AG20443 (cell line): Measurements from ENCODE around the gene MARCO.
"Not testable (repeated sequence)": the region's sequence is repeated elsewhere in the genome, so short reads cannot be mapped to it uniquely, and the experiment has no call there.

Experiments
- DNase-seq: peaks from one replicate; pipeline ENCODE4 v3.0.0; 2012; ENCODE audit warnings: low spot score, mixed read lengths

Gene MARCO

DNA sequence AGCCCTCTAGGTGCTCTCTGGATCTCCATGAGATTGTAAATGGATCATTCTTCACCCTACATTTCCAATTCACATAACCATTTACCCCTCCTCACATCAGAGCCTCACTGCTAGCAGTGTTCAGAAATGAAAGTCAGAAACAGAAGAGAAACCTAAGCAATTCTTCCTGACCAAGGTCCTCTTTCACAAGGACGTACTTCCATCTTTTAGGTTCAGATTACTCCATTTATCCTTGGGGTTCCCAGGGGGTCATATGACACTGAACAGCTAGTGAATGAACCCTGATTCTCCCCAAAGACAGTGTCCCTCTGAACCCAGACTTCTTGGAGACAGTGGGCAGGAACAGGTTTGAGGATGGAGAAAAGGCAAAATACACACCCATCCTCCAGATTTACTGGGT lies 12.9 kb upstream of the MARCO start:
- DNase-seq: no peak

- DNase-seq: no peak
Measured at GRCh38 chr2:118932949-118933348, 9.0 kb upstream of the MARCO start.

GRCh38 chr2:118936306-118936705 lies 5.7 kb upstream of the MARCO start:
- DNase-seq: no peak

- DNase-seq: no peak
Measured at GRCh38 chr2:118936936-118937335, 5.1 kb upstream of the MARCO start.

- no peak for DNase-seq
Measured at GRCh38 chr2:118937817-118938216, 4.2 kb upstream of the MARCO start.

DNA sequence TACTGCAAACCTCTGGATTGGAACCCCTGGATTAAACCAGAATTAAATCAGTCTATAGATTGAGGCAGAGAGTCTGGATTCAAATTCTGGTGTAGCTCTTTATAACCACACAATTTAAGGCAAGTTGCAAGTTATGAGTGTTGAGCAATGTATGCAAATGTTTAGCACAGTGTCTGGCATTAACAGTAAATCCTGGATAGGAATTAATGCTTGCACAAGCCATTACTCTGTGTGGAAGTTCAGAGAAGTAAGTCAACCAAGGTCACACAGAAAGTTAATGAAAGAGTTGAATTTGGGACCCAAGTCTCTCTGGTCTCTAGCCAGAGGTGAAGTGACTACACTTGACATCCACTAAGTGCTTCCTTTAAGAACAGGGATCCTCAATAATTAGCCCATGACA lies 2.0 kb upstream of the MARCO start:
- no peak for DNase-seq

GRCh38 chr2:118940486-118941120 lies 1.4 kb upstream of the MARCO start:
- no peak for DNase-seq

- no peak for DNase-seq
Measured at GRCh38 chr2:118943286-118943685, 1.3 kb downstream of the MARCO start.

DNA sequence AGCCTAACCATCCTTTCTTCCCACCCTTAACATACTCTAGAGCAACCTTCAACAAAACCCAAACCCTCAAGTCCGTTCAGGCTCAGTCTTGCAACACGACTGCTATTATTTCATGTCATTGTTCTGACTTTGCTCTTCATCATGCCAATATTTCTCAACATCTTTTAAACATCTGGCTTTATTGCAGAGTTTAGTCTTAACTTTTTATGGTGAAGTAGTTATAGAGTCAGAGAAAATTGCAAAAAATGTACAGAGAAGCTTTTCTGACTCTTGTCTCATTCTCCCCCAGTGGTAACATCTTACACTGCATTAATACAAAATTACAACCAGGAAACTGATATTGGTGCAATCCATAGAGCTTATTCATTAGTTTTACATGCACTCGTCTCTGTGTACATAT lies 3.9 kb downstream of the MARCO start:
- DNase-seq: no peak

DNA sequence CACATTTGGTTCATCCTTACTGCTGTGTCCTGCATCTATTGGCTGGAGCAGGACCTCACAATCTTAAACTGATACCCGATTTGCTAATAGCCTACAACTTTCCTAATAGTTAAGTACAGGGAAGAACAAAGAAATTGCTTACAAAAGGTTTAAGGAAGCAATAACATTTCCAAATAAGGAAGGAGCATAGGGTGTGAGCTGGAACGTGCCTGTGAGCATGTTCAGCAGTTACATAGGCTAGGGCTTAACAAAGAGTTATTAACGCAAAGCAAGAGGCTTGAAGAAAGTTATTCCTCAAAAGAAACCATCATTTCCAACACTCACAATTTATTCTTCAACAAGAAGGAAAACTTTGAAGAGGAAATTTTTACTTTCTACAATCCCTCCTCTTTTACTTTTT lies 6.3 kb downstream of the MARCO start:
- DNase-seq: not testable (repeated sequence)

- DNase-seq: no peak
Measured at GRCh38 chr2:118954297-118955060, 12.5 kb downstream of the MARCO start.

DNA sequence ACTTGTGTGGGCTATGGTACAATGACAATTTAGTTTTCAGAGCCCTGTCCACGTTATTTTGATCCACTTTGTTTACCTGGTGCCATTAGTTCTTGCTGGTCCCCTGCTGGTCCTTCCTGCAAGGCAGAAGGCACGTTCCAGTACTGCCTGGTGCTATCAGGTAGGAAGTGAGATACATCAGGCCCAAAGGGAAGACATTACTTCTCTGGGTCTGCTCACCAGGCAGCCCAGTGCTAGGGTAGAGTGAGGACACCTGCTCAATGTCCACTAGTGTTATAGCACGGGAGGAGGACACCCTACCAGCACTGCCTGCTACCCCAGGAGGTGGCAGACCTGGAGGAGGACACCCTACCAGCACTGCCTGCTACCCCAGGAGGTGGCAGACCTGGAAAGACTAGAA lies 23.7 kb downstream of the MARCO start:
- DNase-seq: no peak

DNA sequence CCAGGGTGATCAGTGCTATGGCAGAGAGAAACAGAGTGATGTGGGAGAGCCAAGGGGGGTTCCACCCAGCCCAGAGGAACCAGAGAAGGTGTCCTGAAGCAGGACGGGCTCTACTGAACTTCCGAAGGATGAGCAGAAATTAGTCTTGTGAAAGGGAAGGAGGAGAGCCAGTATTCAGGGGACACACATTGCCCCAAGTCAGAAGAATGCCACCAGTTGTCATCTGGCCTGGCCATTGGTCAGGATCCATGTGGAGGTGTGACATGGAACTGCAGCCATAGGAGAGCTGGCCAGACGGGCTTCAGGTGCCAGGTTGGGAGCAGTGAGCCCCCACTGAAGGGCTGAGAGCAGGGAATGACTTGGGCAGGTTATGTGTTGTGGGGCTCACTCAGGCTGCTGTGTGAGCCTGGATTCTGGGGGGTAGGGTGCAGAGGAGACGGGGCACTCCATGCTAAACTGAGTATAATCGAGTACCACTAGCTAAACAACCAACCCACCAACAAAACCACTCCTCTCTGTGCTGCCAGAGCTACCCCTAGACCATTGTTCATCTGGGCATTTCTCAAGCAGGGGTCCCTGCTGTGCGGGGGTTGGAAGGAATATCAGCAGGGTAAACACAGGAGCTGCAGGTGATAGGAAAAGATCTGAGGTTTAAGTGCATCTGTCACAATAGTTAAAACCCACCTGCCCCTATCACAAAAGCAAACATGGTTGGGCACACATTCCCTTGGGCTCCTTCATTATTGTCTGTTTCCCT lies 25.3 kb downstream of the MARCO start:
- DNase-seq: no peak

DNA sequence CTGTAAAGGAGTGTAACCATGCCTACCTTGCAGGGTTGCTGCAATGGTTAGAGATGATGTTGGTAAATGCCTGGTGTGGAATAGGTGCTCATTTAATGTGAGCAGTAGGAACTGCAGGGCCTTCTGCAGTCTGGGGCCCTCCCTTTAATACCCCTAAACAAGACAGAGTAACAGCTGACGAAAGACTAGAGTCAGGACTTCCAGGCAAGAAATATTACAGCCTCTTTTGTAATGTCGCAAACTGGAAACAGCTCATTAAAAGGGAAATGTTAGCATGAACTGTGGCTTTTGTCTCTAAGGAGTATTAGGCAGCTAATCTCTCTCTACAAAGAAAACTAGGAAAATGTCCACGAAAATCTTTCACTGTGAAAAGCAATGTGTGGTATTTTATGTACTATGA lies 26.0 kb downstream of the MARCO start:
- DNase-seq: no peak

DNA sequence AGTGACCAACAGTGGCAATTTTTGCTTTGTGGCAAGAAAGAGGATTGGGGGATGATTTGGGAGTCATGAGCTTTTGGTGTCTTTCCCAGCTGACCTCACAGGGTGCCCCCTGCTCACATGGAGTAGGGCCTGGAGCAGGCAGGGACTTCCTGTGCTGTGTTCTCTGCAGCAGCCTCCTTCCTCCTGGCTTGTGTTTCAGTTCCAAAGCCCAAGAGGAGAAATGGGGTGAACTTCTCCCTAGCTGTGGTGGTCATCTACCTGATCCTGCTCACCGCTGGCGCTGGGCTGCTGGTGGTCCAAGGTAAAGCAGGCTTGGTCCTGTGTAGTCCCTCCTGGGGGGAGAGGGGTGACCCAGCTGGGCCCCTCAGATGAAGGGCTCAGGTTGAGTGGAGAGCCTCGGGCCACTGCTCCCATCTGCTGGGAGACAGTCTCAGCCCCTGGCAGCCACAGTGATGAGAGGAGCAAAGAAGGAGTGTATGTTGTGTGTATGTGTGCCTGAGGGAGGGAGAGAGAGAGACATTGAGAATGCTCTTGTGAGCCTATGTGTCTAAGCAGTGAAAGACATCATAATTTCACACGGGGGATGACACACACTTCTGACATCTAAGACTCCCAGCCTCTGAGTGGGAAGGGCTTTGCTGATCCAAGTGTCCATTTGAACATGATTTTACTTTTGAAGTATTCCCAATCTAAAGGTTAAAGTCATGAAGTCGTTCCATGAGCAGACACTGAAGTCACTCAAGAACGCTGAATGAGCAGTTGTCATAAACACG lies 27.2 kb downstream of the MARCO start:
- DNase-seq: no peak

- peak; percentile 7 for DNase-seq
Measured at GRCh38 chr2:118969734-118970395, 27.9 kb downstream of the MARCO start.

DNA sequence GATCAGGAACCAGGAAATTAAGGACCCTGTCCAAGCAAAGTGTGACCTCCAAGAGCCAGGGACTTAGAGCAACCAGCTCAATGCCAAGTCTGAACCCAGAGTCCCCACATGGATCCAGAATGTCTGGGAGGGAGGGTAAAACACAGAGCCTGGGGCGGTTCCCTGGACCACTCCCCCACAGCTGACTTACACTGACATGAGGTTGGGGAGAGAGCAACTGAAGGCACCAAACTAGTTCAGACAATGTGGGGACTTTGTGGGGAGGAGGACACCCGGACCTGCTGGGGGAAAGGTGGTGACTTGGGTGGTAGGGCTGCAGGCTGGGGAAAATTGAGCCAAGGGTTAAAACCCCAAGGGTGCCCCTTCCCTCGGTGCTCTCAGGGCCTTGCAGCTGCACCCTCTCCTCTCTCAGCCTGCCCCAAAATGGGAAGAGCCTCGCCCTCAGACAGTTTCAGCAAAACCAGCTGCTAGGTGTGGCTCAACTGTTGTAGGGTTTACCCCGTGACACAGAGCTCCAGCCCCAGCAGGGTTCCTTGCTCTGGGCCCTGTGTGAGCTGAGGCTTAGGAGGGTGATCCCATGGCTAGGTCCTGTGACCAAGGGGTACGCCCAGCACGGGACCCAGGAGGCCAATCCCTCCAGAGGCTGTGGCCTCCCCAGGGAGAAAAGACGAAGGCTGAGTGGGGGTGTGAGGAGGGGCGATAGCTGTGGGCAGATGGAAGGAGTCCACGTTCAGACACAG lies 28.6 kb downstream of the MARCO start:
- no peak for DNase-seq

- DNase-seq: no peak
Measured at GRCh38 chr2:118971245-118972122, 29.5 kb downstream of the MARCO start.

DNA sequence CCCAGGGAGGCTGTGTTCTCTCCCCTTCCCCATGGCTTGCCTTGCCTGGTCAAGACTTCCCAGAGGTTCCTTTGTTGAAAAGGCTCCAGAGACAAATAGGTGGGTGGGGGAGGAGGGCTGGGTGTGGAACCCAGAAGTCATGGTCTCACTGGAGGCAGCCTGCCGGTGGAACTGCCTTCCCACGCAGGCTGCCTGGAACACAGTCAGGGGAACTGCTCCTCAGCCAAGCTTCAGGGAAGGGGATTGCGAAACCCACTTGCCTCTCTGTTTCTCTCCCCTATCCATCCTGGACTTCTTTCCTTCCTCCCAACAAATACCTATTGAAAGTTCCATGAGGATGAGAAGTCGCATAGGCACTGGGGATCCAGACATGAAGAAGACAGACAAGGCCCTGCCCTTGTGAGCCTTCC lies 31.6 kb downstream of the MARCO start:
- DNase-seq: peak; percentile 74
